ENCODE measurements around the gene SNRPA1.

Gene SNRPA1

DNA sequence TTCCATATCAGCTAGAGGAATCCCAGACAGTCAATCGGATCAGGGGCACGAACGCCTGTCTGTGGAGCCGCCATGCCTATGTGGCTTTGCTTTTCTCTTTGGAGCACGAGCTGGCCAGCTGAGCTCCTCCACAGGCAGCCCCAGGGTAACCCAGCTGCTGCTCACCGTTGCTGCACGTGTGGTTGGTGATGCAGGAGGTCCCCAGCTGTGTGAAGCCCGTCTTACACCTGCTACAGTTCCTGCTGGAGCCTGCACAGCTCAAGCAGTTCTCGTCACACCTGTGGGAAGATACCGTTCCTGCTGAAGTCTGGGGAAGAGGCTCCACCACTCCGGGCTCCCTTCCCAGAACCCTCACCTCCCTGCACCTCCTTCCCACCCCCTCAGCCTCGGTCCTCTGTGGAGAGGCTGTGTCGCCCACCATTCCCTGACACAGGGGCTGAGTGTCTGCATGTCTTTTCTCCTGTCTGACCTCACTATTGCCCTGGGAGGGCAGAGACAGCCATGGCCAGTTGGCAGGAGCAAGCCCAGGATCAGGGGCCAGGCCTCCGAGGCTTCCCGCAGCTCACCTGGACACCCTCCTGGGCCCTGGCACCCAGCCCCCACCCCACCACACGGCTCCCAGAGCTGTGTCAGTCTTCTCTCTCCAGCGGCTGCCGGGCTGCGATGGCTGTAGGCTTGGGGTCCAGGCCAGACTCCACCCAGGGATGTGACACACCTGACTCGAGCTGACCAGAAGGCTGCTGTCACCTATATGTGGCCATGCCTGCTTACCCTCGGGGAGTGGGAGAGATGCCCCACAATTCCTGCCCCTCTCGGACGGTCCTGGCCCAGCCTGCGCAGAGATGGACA is 12.2 kb upstream of the SNRPA1 start:
- H3K9me3 ChIP-seq: no peaks in the 10 kb centered on the region
- no peak overlapping the region for H3K4me3 ChIP-seq (ENCODE audit: low read depth in 1 of 2, low read length in 1 of 2)
- no peak for TF ChIP-seq CTCF (IDR thresholded peaks at IDR 0.05)
- H3K27ac ChIP-seq: no peak overlapping the region
- no peaks in the 10 kb centered on the region for H3K4me1 ChIP-seq (ENCODE audit: control insufficient read depth in 1 of 2, insufficient read depth in 1 of 2, low read depth in 1 of 2, low read length in 1 of 2)
- H3K27me3 ChIP-seq: peaks cover 53% of the 10 kb centered on the region
- H3K36me3 ChIP-seq: no peaks in the 10 kb centered on the region

DNA sequence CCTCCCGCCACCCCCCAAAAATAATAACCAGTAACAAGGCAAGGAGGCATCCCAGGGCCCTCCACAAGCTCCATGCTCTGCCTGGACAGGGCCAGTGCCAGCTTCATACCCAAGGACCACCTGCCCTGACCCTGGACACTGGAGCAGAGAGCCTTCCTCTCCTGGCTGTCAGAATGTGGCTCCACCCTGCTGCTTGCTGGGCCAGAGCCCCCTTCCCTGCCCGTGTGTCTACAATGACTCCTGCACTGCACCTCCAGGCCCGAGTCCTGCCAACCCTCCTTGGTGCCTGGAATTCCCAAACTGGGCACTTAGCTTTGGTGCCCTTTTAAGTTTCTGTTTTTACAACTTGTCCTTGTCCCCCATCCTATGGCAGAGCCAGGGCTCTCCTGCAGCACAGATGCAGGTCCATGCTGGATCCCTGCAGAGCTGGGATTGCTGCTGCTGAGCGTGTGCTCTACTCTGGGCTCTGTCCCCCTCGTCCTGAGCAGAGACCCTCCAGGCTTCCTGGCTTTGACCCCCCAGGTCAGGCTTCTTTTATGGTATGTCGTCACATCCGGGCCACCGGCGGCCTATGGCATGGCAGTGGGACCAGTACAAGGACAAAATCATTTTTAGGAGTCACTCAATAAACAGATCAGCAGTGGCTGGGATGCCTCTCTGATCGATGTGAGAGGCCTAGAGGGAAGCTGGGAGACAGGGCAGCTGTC is 11.4 kb upstream of the SNRPA1 start:
- Histone ChIP-seq H3K36me3 (no peaks in the 10 kb centered on the region), H3K4me3 (ENCODE audit: low read depth in 1 of 2, low read length in 1 of 2) (no peak overlapping the region), H3K9me3 (no peaks in the 10 kb centered on the region), H3K27ac (no peak overlapping the region), H3K4me1 (ENCODE audit: control insufficient read depth in 1 of 2, insufficient read depth in 1 of 2, low read depth in 1 of 2, low read length in 1 of 2) (no peaks in the 10 kb centered on the region), H3K27me3 (peaks cover 53% of the 10 kb centered on the region)
- no peak for TF ChIP-seq CTCF (IDR thresholded peaks at IDR 0.05)

GRCh38 chr15:101305820-101306255 is 10.8 kb upstream of the SNRPA1 start:
- TF ChIP-seq CTCF (IDR thresholded peaks at IDR 0.05): no peak
- no peak overlapping the region for H3K27ac ChIP-seq

GRCh38 chr15:101303408-101303807 is 8.4 kb upstream of the SNRPA1 start:
- peaks cover 39% of the 10 kb centered on the region for H3K27me3 ChIP-seq
- TF ChIP-seq CTCF (IDR thresholded peaks at IDR 0.05): no peak

More at GRCh38 chr15:101305820-101306255, 10.8 kb upstream of the SNRPA1 start:
- Histone ChIP-seq H3K4me3 (ENCODE audit: low read depth in 1 of 2, low read length in 1 of 2) (no peak overlapping the region), H3K9me3 (no peaks in the 10 kb centered on the region), H3K27me3 (peaks cover 53% of the 10 kb centered on the region), H3K4me1 (ENCODE audit: control insufficient read depth in 1 of 2, insufficient read depth in 1 of 2, low read depth in 1 of 2, low read length in 1 of 2) (no peaks in the 10 kb centered on the region), H3K36me3 (no peaks in the 10 kb centered on the region)

GRCh38 chr15:101296418-101297405 is 1.7 kb upstream of the SNRPA1 start:
- H3K27me3 ChIP-seq: no peaks in the 10 kb centered on the region
- no peaks in the 10 kb centered on the region for H3K36me3 ChIP-seq
- no peak overlapping the region for H3K4me3 ChIP-seq (ENCODE audit: low read depth in 1 of 2, low read length in 1 of 2)
- peaks cover 23 to 27% of the 10 kb centered on the region in 2 experiments for H3K4me1 ChIP-seq (ENCODE audit: control insufficient read depth in 1 of 2, insufficient read depth in 1 of 2, low read depth in 1 of 2, low read length in 1 of 2)
- H3K27ac ChIP-seq: no peak overlapping the region
- no peaks in the 10 kb centered on the region for H3K9me3 ChIP-seq
- no peak for TF ChIP-seq CTCF (IDR thresholded peaks at IDR 0.05)

More at GRCh38 chr15:101303408-101303807, 8.4 kb upstream of the SNRPA1 start:
- Histone ChIP-seq H3K9me3 (no peaks in the 10 kb centered on the region), H3K4me3 (ENCODE audit: low read depth in 1 of 2, low read length in 1 of 2) (no peak overlapping the region), H3K27ac (no peak overlapping the region), H3K4me1 (ENCODE audit: control insufficient read depth in 1 of 2, insufficient read depth in 1 of 2, low read depth in 1 of 2, low read length in 1 of 2) (no peaks in the 10 kb centered on the region), H3K36me3 (no peaks in the 10 kb centered on the region)

Measured in neutrophil (primary cell).